NCI-H2171 treated with DMSO at 0.1 percent for 48 hours (cell line): Measurements from ENCODE around the gene PRKG1.
"Not testable (repeated sequence)": the region's sequence is repeated elsewhere in the genome, so short reads cannot be mapped to it uniquely, and the experiment has no call there.

Experiments used
- DNase-seq: peaks from one replicate; lab custom pipeline; 2025; lab: John Stamatoyannopoulos, UW

Gene PRKG1

DNA sequence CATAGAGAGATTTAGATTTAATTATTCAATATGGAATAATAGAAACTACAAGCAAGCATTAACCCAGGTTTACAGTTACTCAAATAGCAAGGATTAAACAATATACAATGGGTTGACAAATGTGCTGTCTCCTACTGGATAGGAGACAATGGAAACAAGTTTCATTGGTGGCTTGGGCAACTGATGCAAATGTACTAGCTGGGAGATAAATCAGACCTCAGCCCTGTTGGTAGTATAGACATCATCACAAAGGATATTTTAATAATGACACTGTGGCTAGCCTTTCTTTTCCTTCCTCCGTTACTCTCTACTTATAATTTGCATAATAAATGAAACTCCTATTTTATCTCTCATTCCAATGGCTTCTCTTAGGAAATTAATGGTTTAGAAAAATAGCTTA lies 1143.2 kb downstream of the PRKG1 start:
- DNase-seq, result no peak

GRCh38 chr10:52220947-52221346 lies 1146.7 kb downstream of the PRKG1 start:
- DNase-seq, result no peak

DNA sequence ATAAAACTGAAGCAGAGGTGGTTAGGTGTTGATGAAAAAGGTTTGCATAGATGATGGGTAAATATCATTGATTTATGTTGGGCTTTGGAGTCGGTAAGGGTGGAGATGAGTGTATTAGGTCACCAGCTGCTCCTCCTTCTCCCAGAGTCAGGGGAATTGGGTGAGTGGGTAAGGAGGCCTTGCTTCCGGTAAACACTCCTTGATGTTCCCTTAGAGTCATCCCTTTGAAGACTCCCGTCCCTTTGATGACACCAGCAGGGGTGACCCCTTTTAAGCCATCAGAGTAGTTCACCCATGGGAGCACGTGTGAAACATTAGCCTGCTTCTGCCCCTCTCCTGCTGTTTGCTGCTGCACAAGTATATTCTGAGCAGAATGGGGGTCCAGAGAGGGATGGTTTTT lies 1147.6 kb downstream of the PRKG1 start:
- DNase-seq, result no peak

DNA sequence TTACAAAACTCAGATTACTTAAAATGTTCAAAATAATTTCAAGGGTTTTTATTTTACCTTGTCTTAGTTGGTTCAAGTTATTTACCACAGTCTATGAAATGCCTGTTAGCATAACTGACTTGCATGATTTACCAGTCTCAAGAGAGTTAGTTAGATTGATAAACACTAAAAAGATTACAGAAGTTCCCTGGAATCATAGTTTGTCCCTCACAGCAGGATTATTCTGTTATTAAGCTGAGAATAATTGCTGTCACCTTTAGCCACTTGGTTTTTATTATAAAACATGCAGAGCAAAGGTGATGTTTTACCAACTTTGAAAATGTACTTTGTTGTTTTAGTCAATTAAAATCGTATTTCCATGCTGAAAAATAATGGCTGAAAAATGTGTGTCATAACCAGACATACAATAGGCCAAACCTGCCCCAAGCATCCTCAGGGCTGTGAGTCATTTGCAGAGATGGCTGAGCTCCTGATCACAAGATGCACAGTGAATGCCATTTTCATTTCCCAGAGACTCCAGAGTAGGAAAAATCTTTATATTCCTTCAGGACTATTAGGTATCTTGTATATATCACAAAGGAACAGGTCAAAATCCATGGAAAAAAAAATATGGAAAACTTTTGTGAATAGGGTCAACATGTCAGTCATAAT lies 1152.0 kb downstream of the PRKG1 start:
- DNase-seq, result no peak

- DNase-seq, result no peak
Measured at GRCh38 chr10:52228556-52228955, 1154.3 kb downstream of the PRKG1 start.

DNA sequence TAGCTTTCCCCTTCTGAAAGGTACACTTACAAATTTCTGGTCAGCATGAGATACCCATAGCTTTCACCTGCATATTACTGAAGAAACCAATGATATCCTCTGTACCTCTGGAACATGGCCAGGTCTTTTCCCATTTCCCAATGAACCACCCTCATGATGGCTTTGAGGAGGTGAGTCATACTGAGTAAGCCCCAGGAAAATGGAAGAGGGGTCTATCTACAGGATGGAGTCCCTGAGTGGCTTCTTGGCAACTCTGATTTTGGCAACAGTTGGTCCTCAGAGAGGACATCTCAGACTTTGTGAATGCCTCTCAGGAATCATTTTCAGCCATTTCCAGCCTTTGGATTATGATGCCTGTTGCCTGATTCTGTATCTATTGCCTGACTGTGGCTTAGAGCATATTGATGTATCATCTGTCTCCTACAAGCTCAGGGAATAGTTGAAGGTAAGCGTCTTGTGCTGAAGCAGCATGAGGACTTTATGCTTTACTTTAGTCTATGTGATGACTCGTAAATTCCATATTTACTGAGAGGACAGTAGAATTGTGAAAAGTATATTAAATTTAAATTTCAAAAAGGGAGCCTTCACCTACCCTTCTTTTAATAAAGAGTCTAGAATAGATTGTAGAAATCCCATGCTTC lies 1155.1 kb downstream of the PRKG1 start:
- DNase-seq, result no peak

GRCh38 chr10:52232561-52233350 lies 1158.5 kb downstream of the PRKG1 start:
- DNase-seq, result no peak

- not testable (repeated sequence) for DNase-seq
Measured at GRCh38 chr10:52233351-52233991, 1159.2 kb downstream of the PRKG1 start.

GRCh38 chr10:52239771-52240170 lies 1165.5 kb downstream of the PRKG1 start:
- no peak for DNase-seq

GRCh38 chr10:52245547-52245946 lies 1171.3 kb downstream of the PRKG1 start:
- no peak for DNase-seq

- not testable (repeated sequence) for DNase-seq
Measured at GRCh38 chr10:52247929-52248328, 1173.6 kb downstream of the PRKG1 start.

GRCh38 chr10:52248697-52249306 lies 1174.5 kb downstream of the PRKG1 start:
- no peak for DNase-seq

DNA sequence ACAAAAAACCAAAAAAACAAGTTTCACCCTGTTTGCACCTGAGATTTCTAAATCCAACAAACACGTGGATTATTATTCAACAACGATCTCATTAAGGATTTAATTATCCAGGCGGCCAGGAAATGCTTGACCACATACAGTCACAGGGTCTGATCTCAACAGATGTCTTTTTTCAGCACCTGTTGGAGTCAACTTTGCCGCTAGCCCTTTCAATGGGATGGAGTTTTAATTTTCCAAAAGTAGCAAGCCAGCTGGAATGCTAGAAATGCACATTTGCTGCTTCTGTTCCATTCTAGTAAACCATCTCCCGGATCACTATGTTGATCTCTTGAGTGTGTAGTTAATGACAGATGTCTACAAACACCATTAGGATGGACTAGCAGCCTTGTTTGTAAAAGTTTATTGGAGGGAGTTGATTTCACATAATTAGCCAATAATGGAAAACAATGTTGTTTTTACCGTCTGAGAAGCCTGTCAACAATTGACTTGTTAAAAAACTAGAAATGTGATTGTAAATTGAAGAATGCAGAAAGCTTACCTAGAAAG lies 1175.6 kb downstream of the PRKG1 start:
- DNase-seq, result no peak

DNA sequence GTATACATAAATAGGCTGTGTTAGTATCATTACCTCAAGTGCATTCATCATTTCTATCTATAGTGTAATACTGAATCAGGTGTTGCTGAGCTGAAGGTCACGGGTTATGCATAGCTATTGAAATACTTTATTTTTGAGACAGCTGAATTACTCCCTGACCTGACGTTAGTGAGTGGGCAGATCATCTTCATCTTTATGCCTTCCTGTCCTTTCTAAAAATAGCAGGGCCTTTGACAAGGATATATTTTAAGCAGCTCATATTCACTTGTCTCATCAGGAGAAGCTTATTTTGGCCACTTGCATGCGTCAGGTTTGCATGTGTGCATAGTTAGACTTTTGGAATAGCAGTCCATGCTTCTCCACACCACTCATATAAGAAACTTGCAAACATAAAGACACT lies 1176.2 kb downstream of the PRKG1 start:
- DNase-seq, result no peak

DNA sequence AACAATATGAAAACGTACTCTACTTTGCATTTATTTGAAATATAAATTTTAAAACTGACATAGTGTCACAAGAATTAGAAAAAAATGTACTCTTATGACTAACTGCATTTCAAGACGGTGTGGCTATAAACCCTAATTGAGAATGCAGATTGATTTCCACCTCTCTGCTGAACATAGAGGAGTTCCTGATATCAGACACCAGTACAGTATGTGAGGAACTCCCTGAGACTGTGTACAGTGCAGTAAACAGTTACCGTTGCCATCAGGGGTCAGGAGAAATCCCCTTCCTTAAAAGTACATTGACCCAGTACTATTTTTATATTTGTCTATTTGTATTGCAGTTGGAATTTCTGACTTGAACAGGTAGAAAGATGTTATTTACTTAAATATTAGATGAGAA lies 1178.0 kb downstream of the PRKG1 start:
- no peak for DNase-seq

- DNase-seq, result no peak
Measured at GRCh38 chr10:52256832-52257691, 1182.8 kb downstream of the PRKG1 start.

DNA sequence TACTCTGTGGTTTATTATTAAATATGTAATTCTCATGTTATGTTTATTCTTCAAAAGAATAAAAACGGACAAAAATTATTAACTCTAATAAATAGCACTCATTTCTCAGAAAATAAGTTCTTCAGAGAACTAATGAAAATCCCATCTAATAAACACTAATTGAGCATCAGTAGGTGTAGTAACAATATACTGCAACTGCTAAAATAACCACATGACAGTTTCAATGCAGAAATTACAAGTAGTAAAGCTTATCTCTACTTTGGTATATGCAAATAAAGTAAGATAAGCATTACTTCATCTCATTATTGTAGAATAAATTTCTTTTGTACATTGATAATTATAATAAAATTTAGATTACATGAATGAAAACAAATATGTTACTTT lies 1183.4 kb downstream of the PRKG1 start:
- DNase-seq, result no peak

GRCh38 chr10:52258799-52259425 lies 1184.6 kb downstream of the PRKG1 start:
- no peak for DNase-seq

GRCh38 chr10:52259426-52259812 lies 1185.1 kb downstream of the PRKG1 start:
- DNase-seq, result no peak

- no peak for DNase-seq
Measured at GRCh38 chr10:52261362-52261761, 1187.1 kb downstream of the PRKG1 start.
